RPMI7951 (cell line): ENCODE measurements around the gene ATP2B3. TPM values are rescaled to one million over a fixed set of nuclear protein-coding genes. Genes with fewer than 3 reads are reported as not detected.

Source experiments
- total RNA-seq: library from RNA; depleted of rRNA; stranded (reverse); fragments of >200 nt; shearing (Covaris generic); gene quantifications from 2 replicates; pipeline ENCODE4 v1.2.3, GENCODE V29; 2014; rRNA removed

Gene ATP2B3
- total RNA-seq, 1 experiment from 2014 or later = not detected

Other genes starting within 250 kb of the ATP2B3 start
- not detected in 2 replicates for gene PNMA6F, start 195.9 kb upstream of the ATP2B3 start, total RNA-seq
- 1.8 and 2.1 TPM in 2 replicates for gene ZNF275, start 183.5 kb upstream of the ATP2B3 start, total RNA-seq
- gene PNMA6E, start 116.3 kb upstream of the ATP2B3 start, total RNA-seq = not detected in 2 replicates
- gene ZFP92, start 106.2 kb upstream of the ATP2B3 start, total RNA-seq = not detected in 2 replicates
- gene TREX2, start 71.6 kb upstream of the ATP2B3 start, total RNA-seq = not detected in 2 replicates
- 21.3 and 29.6 TPM in 2 replicates for gene HAUS7, start 47.1 kb upstream of the ATP2B3 start, total RNA-seq
- gene BGN, start 22.7 kb upstream of the ATP2B3 start, total RNA-seq = 6.6 and 6.8 TPM in 2 replicates
- gene CCNQ, start 81.5 kb downstream of the ATP2B3 start, total RNA-seq = 27.2 and 28.1 TPM in 2 replicates
- 0.20 TPM in 1 of 2 replicates, not detected in the other for gene DUSP9, start 129.6 kb downstream of the ATP2B3 start, total RNA-seq
- not detected in 2 replicates for gene PNCK, start 156.2 kb downstream of the ATP2B3 start, total RNA-seq
- 4.7 and 5.2 TPM in 2 replicates for gene SLC6A8, start 170.3 kb downstream of the ATP2B3 start, total RNA-seq
- 128 and 135 TPM in 2 replicates for gene BCAP31, start 206.7 kb downstream of the ATP2B3 start, total RNA-seq
- 7.0 and 9.8 TPM in 2 replicates for gene ABCD1, start 207.2 kb downstream of the ATP2B3 start, total RNA-seq
- gene PLXNB3, start 246.6 kb downstream of the ATP2B3 start, total RNA-seq = 2.0 and 3.8 TPM in 2 replicates